ENCODE data around the gene IZUMO1.

Gene IZUMO1

DNA sequence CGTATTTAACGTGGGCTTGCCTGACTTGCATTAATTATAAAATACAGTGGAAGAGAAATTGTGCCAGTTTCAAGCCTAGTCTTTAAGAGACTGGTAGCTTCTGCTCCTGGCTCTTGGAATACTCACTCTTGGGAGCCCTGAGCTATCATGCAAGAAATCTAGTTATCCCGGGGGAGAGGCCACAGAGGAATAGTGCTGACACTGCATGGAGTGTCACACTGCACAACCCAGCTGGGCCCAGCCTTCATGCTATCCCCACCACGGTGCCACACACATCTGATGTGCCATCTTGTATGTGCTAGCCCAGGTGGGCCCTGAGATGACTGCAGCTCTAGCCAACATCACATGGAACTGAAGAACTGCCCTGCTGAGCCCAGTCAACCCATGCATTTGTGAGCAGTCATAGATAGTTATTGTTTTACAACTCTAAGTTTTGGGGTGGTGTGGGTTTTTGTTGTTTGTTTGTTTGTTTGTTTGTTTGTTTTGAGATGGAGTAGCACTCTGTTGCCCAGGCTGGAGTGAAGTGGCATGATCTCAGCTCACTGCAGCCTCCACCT is 35.5 kb downstream of the IZUMO1 start:
- H2BK5ac ChIP-seq (ENCODE audit: low read depth, low read length, poor library complexity, severe bottlenecking): no peak overlapping the region
- H3K14ac ChIP-seq (ENCODE audit: low read length in 2 of 2): no peak overlapping the region
- WGBS: 97% methylated on average over 4 of the region's 4 CpGs
- H3K9me3 ChIP-seq (ENCODE audit: control insufficient read depth, low read length): peaks cover 3% of the 10 kb centered on the region
- no peak overlapping the region for H4K8ac ChIP-seq (ENCODE audit: low read length)
- H2AFZ ChIP-seq (ENCODE audit: low read depth, low read length): no peak overlapping the region
- no peak overlapping the region for H3K4me2 ChIP-seq (ENCODE audit: low read length, poor library complexity, severe bottlenecking)
- H3K27ac ChIP-seq (ENCODE audit: low read length, poor library complexity, severe bottlenecking): no peak overlapping the region
- DNase-seq: no peak
- no peak overlapping the region for H4K91ac ChIP-seq (ENCODE audit: low read length)
- H2BK12ac ChIP-seq (ENCODE audit: low read length in 2 of 2): no peak overlapping the region
- H3K79me1 ChIP-seq (replicated peaks; ENCODE audit: low read length, poor library complexity, severe bottlenecking): peaks cover 18% of the 10 kb centered on the region
- no peak overlapping the region for H3K23ac ChIP-seq (ENCODE audit: low read length in 2 of 2)
- H2BK15ac ChIP-seq (ENCODE audit: low read depth, poor library complexity, severe bottlenecking): no peak overlapping the region
- no peak overlapping the region for H3K4me3 ChIP-seq (ENCODE audit: insufficient read depth in 1 of 2, low read depth in 1 of 2, low read length in 2 of 2)
- peaks cover 24% of the 10 kb centered on the region for H3K4me1 ChIP-seq (ENCODE audit: control insufficient read depth, insufficient read depth, low read depth, low read length)
- H2BK120ac ChIP-seq (ENCODE audit: low read depth, low read length): no peak overlapping the region
- H3K27me3 ChIP-seq (ENCODE audit: control insufficient read depth in 1 of 2, insufficient read depth in 1 of 2, low read length in 2 of 2): no peaks in the 10 kb centered on the region
- H3K4ac ChIP-seq (ENCODE audit: low read depth in 1 of 2, low read length in 2 of 2): no peak overlapping the region
- H2AK5ac ChIP-seq (ENCODE audit: low read length, severe bottlenecking): no peak overlapping the region
- H3K18ac ChIP-seq (ENCODE audit: low read depth in 1 of 2, low read length in 2 of 2): no peak overlapping the region
- H3K36me3 ChIP-seq (ENCODE audit: control insufficient read depth in 1 of 2, insufficient read depth in 2 of 2, low read depth in 1 of 2, low read length in 2 of 2): no peaks in the 10 kb centered on the region
- H3K9ac ChIP-seq (ENCODE audit: low read length): no peak overlapping the region

DNA sequence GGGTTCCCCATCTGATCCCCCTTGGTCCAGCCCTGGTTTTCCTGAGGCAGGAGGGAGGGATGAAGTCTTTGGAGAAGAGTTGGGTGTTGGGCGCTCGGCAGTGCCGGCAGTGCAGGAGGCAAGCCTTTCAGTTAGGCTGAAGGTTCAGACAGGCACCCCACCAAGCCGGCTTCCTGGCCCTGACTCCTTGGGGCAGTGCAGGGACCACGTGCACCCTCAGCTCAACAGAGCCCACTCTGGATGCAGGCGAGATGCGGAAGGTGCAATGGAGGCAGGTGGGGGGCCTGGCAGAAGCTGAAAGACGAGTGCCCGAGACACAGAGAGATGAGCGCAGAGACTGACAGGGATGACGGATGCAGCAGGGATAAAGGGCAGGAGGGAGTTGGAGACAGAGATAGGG is 38.2 kb downstream of the IZUMO1 start:
- Histone ChIP-seq H2AK5ac (ENCODE audit: low read length, severe bottlenecking) (no peak overlapping the region), H2BK5ac (ENCODE audit: low read depth, low read length, poor library complexity, severe bottlenecking) (no peak overlapping the region), H3K23ac (ENCODE audit: low read length in 2 of 2) (no peak overlapping the region), H3K27ac (ENCODE audit: low read length, poor library complexity, severe bottlenecking) (no peak overlapping the region), H4K8ac (ENCODE audit: low read length) (no peak overlapping the region), H3K9ac (ENCODE audit: low read length) (no peak overlapping the region), H3K4me3 (ENCODE audit: insufficient read depth in 1 of 2, low read depth in 1 of 2, low read length in 2 of 2) (no peak overlapping the region), H3K27me3 (ENCODE audit: control insufficient read depth in 1 of 2, insufficient read depth in 1 of 2, low read length in 2 of 2) (no peaks in the 10 kb centered on the region), H3K14ac (ENCODE audit: low read length in 2 of 2) (no peak overlapping the region), H2BK15ac (ENCODE audit: low read depth, poor library complexity, severe bottlenecking) (no peak overlapping the region), H3K9me3 (ENCODE audit: control insufficient read depth, low read length) (peaks cover 3% of the 10 kb centered on the region), H3K4me1 (ENCODE audit: control insufficient read depth, insufficient read depth, low read depth, low read length) (peaks cover 14% of the 10 kb centered on the region), H3K36me3 (ENCODE audit: control insufficient read depth in 1 of 2, insufficient read depth in 2 of 2, low read depth in 1 of 2, low read length in 2 of 2) (peaks cover 2 to 6% of the 10 kb centered on the region in 2 experiments), H4K91ac (ENCODE audit: low read length) (no peak overlapping the region), H2BK120ac (ENCODE audit: low read depth, low read length) (no peak overlapping the region), H3K79me1 (replicated peaks; ENCODE audit: low read length, poor library complexity, severe bottlenecking) (peaks cover 8% of the 10 kb centered on the region), H3K4me2 (ENCODE audit: low read length, poor library complexity, severe bottlenecking) (no peak overlapping the region), H2AFZ (ENCODE audit: low read depth, low read length) (no peak overlapping the region), H3K18ac (ENCODE audit: low read depth in 1 of 2, low read length in 2 of 2) (no peak overlapping the region), H2BK12ac (ENCODE audit: low read length in 2 of 2) (no peak overlapping the region), H3K4ac (ENCODE audit: low read depth in 1 of 2, low read length in 2 of 2) (no peak overlapping the region)
- 58% methylated on average over 11 of the region's 11 CpGs for WGBS
- no peak for DNase-seq

DNA sequence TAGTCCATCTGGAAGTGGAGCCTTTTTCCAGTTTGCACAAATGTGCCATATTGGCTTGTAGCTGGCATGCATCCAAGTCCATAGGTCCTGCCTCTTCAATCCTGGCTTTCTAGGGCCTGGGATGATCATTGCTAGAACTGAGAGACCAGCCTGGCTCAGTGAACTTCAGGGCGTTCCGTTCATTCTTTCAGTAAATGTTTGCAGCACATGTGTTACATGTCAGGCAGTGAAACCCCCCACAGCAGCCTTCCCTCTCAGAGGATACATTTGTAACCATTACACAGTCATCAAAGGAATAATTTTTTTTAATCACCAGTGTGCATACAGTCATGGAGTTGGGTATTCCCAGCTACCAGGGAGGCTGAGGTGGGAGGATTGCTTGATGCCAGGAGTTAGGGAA is 41.3 kb downstream of the IZUMO1 start:
- peaks cover 7 to 15% of the 10 kb centered on the region in 2 experiments for H3K36me3 ChIP-seq (ENCODE audit: control insufficient read depth in 1 of 2, insufficient read depth in 2 of 2, low read depth in 1 of 2, low read length in 2 of 2)
- no peak overlapping the region for H2BK120ac ChIP-seq (ENCODE audit: low read depth, low read length)
- H3K23ac ChIP-seq (ENCODE audit: low read length in 2 of 2): no peak overlapping the region
- no peak overlapping the region for H2BK12ac ChIP-seq (ENCODE audit: low read length in 2 of 2)
- no peak overlapping the region for H3K4me3 ChIP-seq (ENCODE audit: insufficient read depth in 1 of 2, low read depth in 1 of 2, low read length in 2 of 2)
- peaks cover 6% of the 10 kb centered on the region for H3K4me1 ChIP-seq (ENCODE audit: control insufficient read depth, insufficient read depth, low read depth, low read length)
- H4K8ac ChIP-seq (ENCODE audit: low read length): no peak overlapping the region
- H2BK15ac ChIP-seq (ENCODE audit: low read depth, poor library complexity, severe bottlenecking): no peak overlapping the region
- no peak overlapping the region for H3K4me2 ChIP-seq (ENCODE audit: low read length, poor library complexity, severe bottlenecking)
- H3K18ac ChIP-seq (ENCODE audit: low read depth in 1 of 2, low read length in 2 of 2): no peak overlapping the region
- H2AFZ ChIP-seq (ENCODE audit: low read depth, low read length): no peak overlapping the region
- no peak overlapping the region for H3K27ac ChIP-seq (ENCODE audit: low read length, poor library complexity, severe bottlenecking)
- H4K91ac ChIP-seq (ENCODE audit: low read length): no peak overlapping the region
- H3K4ac ChIP-seq (ENCODE audit: low read depth in 1 of 2, low read length in 2 of 2): no peak overlapping the region
- no peaks in the 10 kb centered on the region for H3K9me3 ChIP-seq (ENCODE audit: control insufficient read depth, low read length)
- no peak overlapping the region for H2BK5ac ChIP-seq (ENCODE audit: low read depth, low read length, poor library complexity, severe bottlenecking)
- H3K9ac ChIP-seq (ENCODE audit: low read length): no peak overlapping the region
- H3K79me1 ChIP-seq (replicated peaks; ENCODE audit: low read length, poor library complexity, severe bottlenecking): no peaks in the 10 kb centered on the region
- H3K14ac ChIP-seq (ENCODE audit: low read length in 2 of 2): no peak overlapping the region
- whole genome bisulfite sequencing: 40% methylated on average over 2 of the region's 2 CpGs
- H2AK5ac ChIP-seq (ENCODE audit: low read length, severe bottlenecking): no peak overlapping the region
- H3K27me3 ChIP-seq (ENCODE audit: control insufficient read depth in 1 of 2, insufficient read depth in 1 of 2, low read length in 2 of 2): no peaks in the 10 kb centered on the region
- DNase-seq: no peak

DNA sequence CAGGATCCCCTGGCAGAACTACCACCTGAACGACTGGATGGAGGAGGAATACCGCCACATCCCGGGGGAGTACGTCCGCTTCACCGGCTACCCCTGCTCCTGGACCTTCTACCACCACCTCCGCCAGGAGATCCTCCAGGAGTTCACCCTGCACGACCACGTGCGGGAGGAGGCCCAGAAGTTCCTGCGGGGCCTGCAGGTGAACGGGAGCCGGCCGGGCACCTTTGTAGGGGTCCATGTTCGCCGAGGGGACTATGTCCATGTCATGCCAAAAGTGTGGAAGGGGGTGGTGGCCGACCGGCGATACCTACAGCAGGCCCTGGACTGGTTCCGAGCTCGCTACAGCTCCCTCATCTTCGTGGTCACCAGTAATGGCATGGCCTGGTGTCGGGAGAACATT is 43.4 kb downstream of the IZUMO1 start:
- Histone ChIP-seq H2BK5ac (ENCODE audit: low read depth, low read length, poor library complexity, severe bottlenecking) (no peak overlapping the region), H4K91ac (ENCODE audit: low read length) (no peak overlapping the region), H2BK120ac (ENCODE audit: low read depth, low read length) (no peak overlapping the region), H3K79me1 (replicated peaks; ENCODE audit: low read length, poor library complexity, severe bottlenecking) (no peaks in the 10 kb centered on the region), H2AK5ac (ENCODE audit: low read length, severe bottlenecking) (no peak overlapping the region), H3K14ac (ENCODE audit: low read length in 2 of 2) (no peak overlapping the region), H2BK12ac (ENCODE audit: low read length in 2 of 2) (no peak overlapping the region), H2BK15ac (ENCODE audit: low read depth, poor library complexity, severe bottlenecking) (no peak overlapping the region), H3K4me2 (ENCODE audit: low read length, poor library complexity, severe bottlenecking) (no peak overlapping the region), H3K36me3 (ENCODE audit: control insufficient read depth in 1 of 2, insufficient read depth in 2 of 2, low read depth in 1 of 2, low read length in 2 of 2) (peaks cover 7 to 15% of the 10 kb centered on the region in 2 experiments), H3K4ac (ENCODE audit: low read depth in 1 of 2, low read length in 2 of 2) (no peak overlapping the region), H3K23ac (ENCODE audit: low read length in 2 of 2) (no peak overlapping the region), H3K9ac (ENCODE audit: low read length) (no peak overlapping the region), H3K27ac (ENCODE audit: low read length, poor library complexity, severe bottlenecking) (no peak overlapping the region), H3K27me3 (ENCODE audit: control insufficient read depth in 1 of 2, insufficient read depth in 1 of 2, low read length in 2 of 2) (no peaks in the 10 kb centered on the region), H2AFZ (ENCODE audit: low read depth, low read length) (no peak overlapping the region), H3K9me3 (ENCODE audit: control insufficient read depth, low read length) (no peaks in the 10 kb centered on the region), H3K4me3 (ENCODE audit: insufficient read depth in 1 of 2, low read depth in 1 of 2, low read length in 2 of 2) (no peak overlapping the region), H4K8ac (ENCODE audit: low read length) (no peak overlapping the region), H3K4me1 (ENCODE audit: control insufficient read depth, insufficient read depth, low read depth, low read length) (peaks cover 4% of the 10 kb centered on the region), H3K18ac (ENCODE audit: low read depth in 1 of 2, low read length in 2 of 2) (no peak overlapping the region)
- WGBS: 97% methylated on average over 23 of the region's 23 CpGs
- no peak for DNase-seq

Measured in mesenchymal stem cell (in vitro differentiated cells and primary cell).